Measurements from ENCODE around the gene SPATA9. TPM values are rescaled to one million over a fixed set of nuclear protein-coding genes. Genes with fewer than 3 reads are reported as not detected.
"Not testable (repeated sequence)": the region's sequence is repeated elsewhere in the genome, so short reads cannot be mapped to it uniquely, and the experiment has no call there.

SPATA9 gene
- total and polyA plus RNA-seq, 10 donors: 0.23 to 2.8 (median 1.1) TPM; not detected in 1

DNA sequence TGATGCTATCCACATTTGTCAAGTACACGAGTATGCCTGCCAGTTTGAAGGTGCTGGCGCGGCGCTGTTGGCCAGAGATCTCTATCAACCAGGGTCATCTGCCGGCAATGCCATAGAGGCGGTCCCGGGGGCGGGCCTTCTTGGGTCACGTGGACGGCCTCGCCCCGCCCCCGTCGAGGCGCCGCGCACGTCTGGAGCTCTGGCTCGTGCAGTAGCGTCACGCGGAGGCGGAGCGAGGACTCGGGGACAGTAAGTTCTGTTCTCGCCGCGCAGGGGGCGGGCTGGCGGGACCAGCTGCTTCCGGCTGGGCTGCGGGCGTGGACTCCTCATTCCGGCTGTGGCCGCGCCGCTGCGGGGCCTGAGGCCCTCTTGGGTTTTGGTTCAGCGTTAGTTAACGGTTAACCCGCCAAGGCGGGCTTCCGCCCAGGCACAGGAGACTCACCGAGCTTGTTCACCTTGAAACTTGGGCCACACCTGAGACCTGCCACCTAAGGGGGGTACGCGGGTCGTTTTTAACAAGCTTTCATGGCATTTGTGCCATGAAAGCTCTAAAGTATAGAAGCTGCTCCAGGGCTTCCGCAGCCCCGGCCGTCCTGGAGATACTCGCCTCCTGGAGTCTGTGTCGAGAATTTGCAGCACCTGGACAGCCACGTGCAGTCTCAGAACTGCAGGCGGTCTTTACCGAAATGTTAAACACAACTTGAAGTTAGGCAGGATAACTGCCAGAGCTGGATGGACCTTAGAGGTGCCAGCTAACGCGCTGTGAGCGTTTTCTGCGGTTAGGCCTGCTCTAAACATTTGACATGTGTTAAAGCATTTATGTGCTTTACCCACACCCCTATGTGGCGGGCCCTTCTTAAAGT lies 36.0 kb downstream of the SPATA9 start, which contains the start of gene RFESD:
TSS of gene RFESD (plus strand) at position 209 of the 863 bp plus-strand sequence. CDS start 5,495 bp downstream, outside the sequence.
- TF ChIP-seq, protein P1, sequence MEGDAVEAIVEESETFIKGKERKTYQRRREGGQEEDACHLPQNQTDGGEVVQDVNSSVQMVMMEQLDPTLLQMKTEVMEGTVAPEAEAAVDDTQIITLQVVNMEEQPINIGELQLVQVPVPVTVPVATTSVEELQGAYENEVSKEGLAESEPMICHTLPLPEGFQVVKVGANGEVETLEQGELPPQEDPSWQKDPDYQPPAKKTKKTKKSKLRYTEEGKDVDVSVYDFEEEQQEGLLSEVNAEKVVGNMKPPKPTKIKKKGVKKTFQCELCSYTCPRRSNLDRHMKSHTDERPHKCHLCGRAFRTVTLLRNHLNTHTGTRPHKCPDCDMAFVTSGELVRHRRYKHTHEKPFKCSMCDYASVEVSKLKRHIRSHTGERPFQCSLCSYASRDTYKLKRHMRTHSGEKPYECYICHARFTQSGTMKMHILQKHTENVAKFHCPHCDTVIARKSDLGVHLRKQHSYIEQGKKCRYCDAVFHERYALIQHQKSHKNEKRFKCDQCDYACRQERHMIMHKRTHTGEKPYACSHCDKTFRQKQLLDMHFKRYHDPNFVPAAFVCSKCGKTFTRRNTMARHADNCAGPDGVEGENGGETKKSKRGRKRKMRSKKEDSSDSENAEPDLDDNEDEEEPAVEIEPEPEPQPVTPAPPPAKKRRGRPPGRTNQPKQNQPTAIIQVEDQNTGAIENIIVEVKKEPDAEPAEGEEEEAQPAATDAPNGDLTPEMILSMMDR (IDR thresholded peaks at IDR 0.05 in 8 of 11, conservative IDR thresholded peaks at IDR 0.05 in 3 of 11): peak in 5 of 11 experiments; percentile 29 to 58 (median 41)
- TF ChIP-seq POLR2AphosphoS5 (IDR thresholded peaks at IDR 0.05) (peak; percentile 98 to 99 (median 99)), POLR2A (IDR thresholded peaks at IDR 0.05) (peak; percentile 33 to 93 (median 80))
- Histone ChIP-seq H3K27me3 (replicated peaks in 1 of 7) (no peaks in the 10 kb centered on the region), H3K4me1 (peaks cover 11 to 42% (median 24%) of the 10 kb centered on the region in 6 donors), H3K27ac (peak within 1 kb of the TSS; percentile 89 to 95 (median 94)), H3K9me3 (no peaks in the 10 kb centered on the region), H3K36me3 (no peaks in the 10 kb centered on the region), H3K4me3 (peak within 1 kb of the TSS; percentile 39 to 67 (median 50))
- DNase-seq: peak; percentile 100
- intact Hi-C loops (cut with DNase I; ENCODE audit: low total_unique reads): loop anchor here (5.0 to 10.0 kb wide), 2 partner anchors 201 to 688 kb away; no protein-coding TSS in a partner anchor
- WGBS, 5 donors: 1 to 3% (median 1%) methylated on average over 17 to 60 of the region's 60 CpGs

GRCh38 chr5:95646226-95646568 lies 36.6 kb downstream of the SPATA9 start:
- peak overlapping the region in 6 of 8 donors; percentile 39 to 66 (median 50) for H3K4me3 ChIP-seq
- H3K36me3 ChIP-seq; DNase-seq; H3K27me3 ChIP-seq (replicated peaks in 1 of 7); H3K9me3 ChIP-seq: not testable (repeated sequence)
- intact Hi-C loops (cut with DNase I; ENCODE audit: low total_unique reads): loop anchor here (5.0 to 10.0 kb wide), 2 partner anchors 201 to 689 kb away; no protein-coding TSS in a partner anchor
- H3K27ac ChIP-seq: peak overlapping the region in 7 of 8 donors; percentile 89 to 95 (median 94)
- 87 to 94% (median 91%) methylated on average over 14 to 17 of the region's 17 CpGs for WGBS, 5 donors
- peaks cover 11 to 42% (median 24%) of the 10 kb centered on the region in 6 donors for H3K4me1 ChIP-seq

DNA sequence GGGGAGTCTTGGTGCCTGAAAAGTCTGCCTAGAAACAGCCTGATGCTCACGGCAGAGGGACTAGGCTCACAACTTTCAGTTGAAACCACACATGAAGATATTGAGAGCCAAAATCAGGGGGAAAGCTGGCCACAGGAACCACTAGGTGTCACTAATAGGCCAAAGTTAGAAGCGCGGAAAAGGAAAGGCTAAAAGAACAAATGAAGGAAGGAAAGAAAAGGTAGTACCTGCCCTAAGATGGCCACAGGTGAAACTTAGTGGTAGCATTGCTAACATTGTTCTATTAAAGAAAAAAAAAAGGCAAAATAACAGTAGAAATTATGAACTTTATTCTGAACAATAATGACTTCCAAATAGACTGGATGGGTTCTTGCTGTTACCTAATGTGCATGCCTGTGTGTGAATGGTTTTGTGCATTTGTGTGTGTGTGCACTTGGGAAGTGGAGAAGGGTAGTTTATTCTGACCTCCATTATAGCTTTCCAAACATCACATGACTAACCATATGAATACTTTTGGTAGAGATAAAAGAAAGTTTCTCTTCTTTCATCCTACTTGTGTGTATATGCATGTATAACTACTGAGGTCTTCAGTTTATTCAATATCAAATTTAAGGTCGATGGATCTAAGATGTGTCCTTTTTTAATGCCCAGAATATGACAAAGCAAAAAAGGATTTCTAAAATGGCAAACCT lies 38.3 kb downstream of the SPATA9 start:
- 14 to 23% (median 18%) methylated on average over 4 of the region's 4 CpGs for WGBS, 5 donors
- Histone ChIP-seq H3K27ac (peak overlapping the region in 3 of 8 donors; percentile 92 to 95 (median 94)), H3K36me3 (no peaks in the 10 kb centered on the region), H3K4me1 (peaks cover 11 to 42% (median 24%) of the 10 kb centered on the region in 6 donors), H3K9me3 (no peaks in the 10 kb centered on the region), H3K27me3 (replicated peaks in 1 of 7) (no peaks in the 10 kb centered on the region), H3K4me3 (no peak overlapping the region)
- no peak for TF ChIP-seq POLR2A (IDR thresholded peaks at IDR 0.05)
- TF ChIP-seq, protein P1 (IDR thresholded peaks at IDR 0.05 in 8 of 11, conservative IDR thresholded peaks at IDR 0.05 in 3 of 11): peak; percentile 29 to 80 (median 71)
- DNase-seq: no peak
- intact Hi-C loops (cut with DNase I; ENCODE audit: low total_unique reads): loop anchor here (5.0 to 10.0 kb wide), 2 partner anchors 203 to 690 kb away; no protein-coding TSS in a partner anchor

DNA sequence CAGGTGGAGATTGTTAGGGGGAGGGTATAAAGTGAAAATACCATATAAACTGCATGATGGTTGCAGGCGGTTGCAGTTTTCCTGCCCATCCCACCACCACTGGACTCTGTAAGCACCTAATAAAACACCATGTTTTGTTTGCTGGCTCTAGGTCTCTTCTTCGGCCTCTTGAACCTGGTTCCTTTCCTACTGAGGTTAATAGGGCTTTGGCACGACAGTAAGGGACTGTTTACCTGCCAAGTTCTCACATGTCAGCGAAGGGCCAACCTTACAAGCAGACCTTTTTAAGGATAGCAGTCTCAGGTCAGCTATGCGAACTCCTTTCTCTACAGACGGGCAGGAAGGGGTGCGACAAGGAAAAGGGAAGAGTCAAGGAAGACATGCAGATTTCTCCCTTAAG lies 39.6 kb downstream of the SPATA9 start:
- intact Hi-C loops (cut with DNase I; ENCODE audit: low total_unique reads): loop anchor here (10.0 kb wide), 1 partner anchor 692 kb away; no protein-coding TSS in a partner anchor
- no peaks in the 10 kb centered on the region for H3K36me3 ChIP-seq
- H3K27ac ChIP-seq: no peak overlapping the region
- peaks cover 10 to 36% (median 22%) of the 10 kb centered on the region in 6 donors for H3K4me1 ChIP-seq
- no peak overlapping the region for H3K4me3 ChIP-seq
- no peaks in the 10 kb centered on the region for H3K9me3 ChIP-seq
- TF ChIP-seq POLR2AphosphoS5 (IDR thresholded peaks at IDR 0.05): no peak
- TF ChIP-seq, protein P1 (IDR thresholded peaks at IDR 0.05 in 8 of 11, conservative IDR thresholded peaks at IDR 0.05 in 3 of 11): no peak
- no peak for TF ChIP-seq POLR2A (IDR thresholded peaks at IDR 0.05)
- no peaks in the 10 kb centered on the region for H3K27me3 ChIP-seq (replicated peaks in 1 of 7)
- DNase-seq: no peak
- WGBS, 5 donors: 87 to 95% (median 92%) methylated on average over 7 of the region's 7 CpGs

Data from spleen (tissue), 11 donors.